GM12878 (cell line): ENCODE data around the gene BTBD9. TPM values are rescaled to one million over a fixed set of nuclear protein-coding genes. Genes with fewer than 3 reads are reported as not detected.

ENCODE experiments used
- ATAC-seq: fragments of 200-7000 bp; cut with Tn5 transposase; 3 replicates; pipeline ENCODE4 v1.9.1; 2020; ENCODE audit warnings: mild to moderate bottlenecking, moderate library complexity
- BruUV-seq: library from RNA; stranded (reverse); fragments of 400-500 nt; replicated peaks from 2 replicates; lab custom pipeline; 2021; lab: Mats Ljungman, UMichigan
- CTCF ChIA-PET: fragments of 300-600 bp; sonication (Branson Sonifier 250); formaldehyde crosslinking; extraction: SDS; loops from one replicate; lab custom pipeline; 2021; ENCODE audit warnings: inconsistent platforms; lab: Yijun Ruan, JAX
- POLR2A ChIA-PET: fragments of 350-600 bp; formaldehyde crosslinking; extraction: SDS; loops from one replicate; lab custom pipeline; 2021; ENCODE audit warnings: inconsistent platforms; lab: Charles Lee
- RAD21 ChIA-PET: fragments of 300-600 bp; sonication (Branson Sonifier 250); formaldehyde crosslinking; loops from one replicate; lab custom pipeline; 2023; ENCODE audit warnings: antibody characterized with exemption; ENCODE audit not compliant: unreplicated experiment; lab: Charles Lee
- SMC1A ChIA-PET: fragments of 300-600 bp; sonication (Branson Sonifier 250); formaldehyde crosslinking; loops from one replicate; lab custom pipeline; 2023; ENCODE audit not compliant: unreplicated experiment, uncharacterized antibody; lab: Charles Lee
- DNase-seq: peaks from one replicate; pipeline ENCODE4 v3.0.0-alpha.2; 2011; ENCODE audit warnings: low read depth, low spot score
- FAIRE-seq: peaks from 3 replicates; lab custom pipeline; 2011; peaks lifted over from hg19 to GRCh38; lab: Jason Lieb, UNC
- H2AFZ ChIP-seq: 2 replicates; pipeline ENCODE4 v1.6.0; 2011; ENCODE audit warnings: low read depth, low read length, control low read depth; ENCODE audit not compliant: control insufficient read depth
- H3K27ac ChIP-seq: 2 replicates; pipeline ENCODE4 v1.5.1; 2011; ENCODE audit warnings: control low read depth; ENCODE audit not compliant: control insufficient read depth, insufficient read depth
- H3K27me3 ChIP-seq, 2 experiments: replicated peaks in 1 of 2; 2 replicates each; pipeline versions ENCODE4 v1.6.0 to v1.6.1; 2011; ENCODE audit warnings: low read length in 1 of 2; ENCODE audit not compliant: control insufficient read depth in 2 of 2, insufficient read depth in 2 of 2
- H3K36me3 ChIP-seq, 2 experiments: 2 replicates each; pipeline ENCODE4 v1.5.1; 2011; ENCODE audit warnings: low read length in 1 of 2; ENCODE audit not compliant: control insufficient read depth in 2 of 2, insufficient read depth in 2 of 2
- H3K4me1 ChIP-seq: 2 replicates; pipeline ENCODE4 v1.6.1; 2011; ENCODE audit warnings: mild to moderate bottlenecking, low read length, moderate library complexity, mixed read lengths; ENCODE audit not compliant: control insufficient read depth, insufficient read depth
- H3K4me2 ChIP-seq: 2 replicates; pipeline ENCODE4 v1.6.0; 2011; ENCODE audit warnings: control low read depth; ENCODE audit not compliant: control insufficient read depth, insufficient read depth
- H3K4me3 ChIP-seq: fragments of 200-600 bp; sonication (generic); 2 replicates; pipeline ENCODE4 v1.5.1; 2016
- H3K79me2 ChIP-seq: 2 replicates; pipeline ENCODE4 v1.6.0; 2011; ENCODE audit warnings: low read length; ENCODE audit not compliant: control insufficient read depth, insufficient read depth
- H3K9ac ChIP-seq: 2 replicates; pipeline ENCODE4 v1.8.0; 2011; ENCODE audit warnings: low read length, control low read depth, mixed read lengths; ENCODE audit not compliant: control insufficient read depth, insufficient read depth
- H3K9me3 ChIP-seq: replicated peaks from 3 replicates; pipeline ENCODE4 v1.5.1; 2011; ENCODE audit warnings: mild to moderate bottlenecking, low read length; ENCODE audit not compliant: control insufficient read depth, insufficient read depth
- H4K20me1 ChIP-seq: 2 replicates; pipeline ENCODE4 v1.6.0; 2011; ENCODE audit not compliant: control insufficient read depth, insufficient read depth
- CREM ChIP-seq: IDR thresholded peaks from 2 replicates; pipeline ENCODE4 v1.6.1; 2014; ENCODE audit warnings: antibody characterized with exemption, low read depth
- HDGF ChIP-seq: fragments of 450-650 bp; IDR thresholded peaks from 2 replicates; pipeline ENCODE4 v1.6.1; 2016; ENCODE audit warnings: antibody characterized with exemption
- IKZF1 ChIP-seq: fragments of 450-650 bp; conservative IDR thresholded peaks from 2 replicates; pipeline ENCODE4 v1.6.1; 2017; ENCODE audit warnings: antibody characterized with exemption, mild to moderate bottlenecking
- KAT2A ChIP-seq: conservative IDR thresholded peaks from 2 replicates; pipeline ENCODE4 v1.6.1; 2011; ENCODE audit warnings: low read depth, low read length; ENCODE audit not compliant: control insufficient read depth
- MXI1 ChIP-seq: fragments of 150-350 bp; IDR thresholded peaks from 2 replicates; pipeline ENCODE4 v1.6.1; 2011; ENCODE audit warnings: low read depth, mild to moderate bottlenecking, inconsistent platforms, low read length, improper control_type of control experiment
- NRF1 ChIP-seq: conservative IDR thresholded peaks from 2 replicates; pipeline ENCODE4 v1.6.1; 2011; ENCODE audit warnings: mild to moderate bottlenecking, low read depth, low read length, improper control_type of control experiment
- POLR2AphosphoS2 ChIP-seq: IDR thresholded peaks from 2 replicates; pipeline ENCODE4 v1.6.1; 2011; ENCODE audit warnings: low read depth, mild to moderate bottlenecking, low read length, improper control_type of control experiment, moderate library complexity
- RELA ChIP-seq: fragments of 450-650 bp; IDR thresholded peaks from 2 replicates; pipeline ENCODE4 v1.8.0; 2014; ENCODE audit warnings: borderline replicate concordance; ENCODE audit not compliant: partially characterized antibody
- SIN3A ChIP-seq: IDR thresholded peaks from 2 replicates; pipeline ENCODE4 v1.6.1; 2012; ENCODE audit warnings: low read depth, low read length, improper control_type of control experiment
- ZSCAN29 ChIP-seq: fragments of 450-650 bp; IDR thresholded peaks from 2 replicates; pipeline ENCODE4 v1.6.1; 2017; ENCODE audit warnings: mild to moderate bottlenecking, moderate library complexity
- WGBS: methylation state at CpG from one replicate; pipeline ENCODE4 v1.1.6; 2016; ENCODE audit warnings: low lambda C conversion rate; ENCODE audit not compliant: insufficient replicate concordance, insufficient coverage; ENCODE audit errors: missing lambda C conversion rate; 5-methylcytosine and 5-hydroxymethylcytosine counted together
- in situ Hi-C: fragments of 300-500 bp; cut with MboI; formaldehyde crosslinking; loops from 9 replicates; pipeline ENCODE4 v1.14.3; 2018; ENCODE audit warnings: mixed read lengths
- intact Hi-C: fragments of 100-400 bp; cut with micrococcal nuclease; formaldehyde crosslinking; loops from one replicate; pipeline ENCODE4 v1.14.2; 2022; ENCODE audit not compliant: unreplicated experiment
- polyA plus RNA-seq, 11 experiments: library from polyadenylated mRNA; depleted of rRNA in 4 of 11; unstranded in 6 of 11; stranded (reverse) in 5 of 11; fragments of >200 nt; fragmentation: Nextera tagmentation in 4 of 11; fragmentation: Illumina TruSeq in 1 of 11; extraction: Ambion mirVana in 4 of 11; extraction: Trizol in 1 of 11; gene quantifications; 1 replicate in 1 of 11; 2 replicates in 10 of 11; pipeline versions ENCODE4 v1.2.1 to v1.2.3, GENCODE V29; 2011 to 2016; ENCODE audit warnings: inconsistent platforms in 2 of 11, missing spikeins in 2 of 11, low read depth in 1 of 11
- total RNA-seq, 4 experiments: library from RNA; depleted of rRNA in 3 of 4; stranded (reverse); fragments of >200 nt in 3 of 4; fragmentation: Illumina TruSeq in 1 of 4; extraction: Trizol in 1 of 4; gene quantifications; 2 replicates each; pipeline versions ENCODE4 v1.2.1 to v1.2.3, GENCODE V29; 2013 to 2021
- TF ChIP-seq, protein P1 (sequence below): fragments of 450-650 bp; formaldehyde crosslinking; IDR thresholded peaks from 2 replicates; pipeline ENCODE4 v1.4.0; 2020; ENCODE audit warnings: mild to moderate bottlenecking, moderate library complexity
- TF ChIP-seq, protein P2 (sequence below): fragments of 450-650 bp; formaldehyde crosslinking; IDR thresholded peaks from 2 replicates; pipeline ENCODE4 v1.4.0; 2022; ENCODE audit warnings: mild to moderate bottlenecking, moderate library complexity

The BTBD9 gene
- total and polyA plus RNA-seq, 10 of the 15 experiments (the other 5 are each of a cell fraction or from before 2014, with no cell fraction given), result 0.22 to 8.6 (median 4.6) TPM

DNA sequence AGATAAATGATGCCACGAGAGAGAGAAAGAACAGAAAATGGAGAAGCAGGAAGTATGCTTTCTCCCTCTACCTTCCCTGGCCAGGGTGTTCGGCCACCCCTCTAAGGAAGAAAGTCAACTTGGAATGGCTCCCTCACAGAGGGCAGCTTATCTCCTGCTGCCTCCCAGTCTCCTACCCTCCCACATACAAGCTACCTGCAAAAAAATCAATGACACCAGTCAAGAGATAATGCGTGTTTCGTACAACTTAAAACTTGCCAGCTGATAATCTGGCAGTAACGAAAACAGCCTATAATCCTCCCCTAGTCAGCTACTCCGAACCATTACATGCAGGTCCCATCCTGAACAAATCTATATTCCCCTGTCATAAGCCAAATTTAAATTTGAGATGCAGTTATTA is 61.7 kb downstream of the BTBD9 start:
- WGBS, result 82% methylated on average over 6 of the region's 6 CpGs
- no peak for DNase-seq
- H3K27ac ChIP-seq, result no peak overlapping the region
- no peak overlapping the region for H3K4me2 ChIP-seq
- ChIA-PET RAD21 (no interaction called here), CTCF (interaction anchor here (1.2 kb wide), 1 partner anchor 11 kb away, joined by 3 read pairs; no protein-coding TSS in a partner anchor), SMC1A (interaction anchor here (1.0 kb wide), 1 partner anchor 8 kb away, joined by 3 read pairs; no protein-coding TSS in a partner anchor), POLR2A (no interaction called here)
- FAIRE-seq, result no peak
- H3K9me3 ChIP-seq, result no peaks in the 10 kb centered on the region
- no TSS peak for BruUV-seq
- no peaks in the 10 kb centered on the region for H4K20me1 ChIP-seq
- no peaks in the 10 kb centered on the region for H3K4me1 ChIP-seq
- H3K27me3 ChIP-seq, result no peaks in the 10 kb centered on the region
- intact Hi-C loops (no loop called here), in situ Hi-C loops (no loop called here)
- H3K36me3 ChIP-seq, result no peaks in the 10 kb centered on the region
- no peaks in the 10 kb centered on the region for H3K79me2 ChIP-seq
- H2AFZ ChIP-seq, result no peak overlapping the region
- H3K9ac ChIP-seq, result no peak overlapping the region
- H3K4me3 ChIP-seq, result no peak overlapping the region
- TF ChIP-seq NRF1 (no peak), MXI1 (no peak), IKZF1 (no peak), KAT2A (no peak), ZSCAN29 (no peak)
- no peak for ATAC-seq

DNA sequence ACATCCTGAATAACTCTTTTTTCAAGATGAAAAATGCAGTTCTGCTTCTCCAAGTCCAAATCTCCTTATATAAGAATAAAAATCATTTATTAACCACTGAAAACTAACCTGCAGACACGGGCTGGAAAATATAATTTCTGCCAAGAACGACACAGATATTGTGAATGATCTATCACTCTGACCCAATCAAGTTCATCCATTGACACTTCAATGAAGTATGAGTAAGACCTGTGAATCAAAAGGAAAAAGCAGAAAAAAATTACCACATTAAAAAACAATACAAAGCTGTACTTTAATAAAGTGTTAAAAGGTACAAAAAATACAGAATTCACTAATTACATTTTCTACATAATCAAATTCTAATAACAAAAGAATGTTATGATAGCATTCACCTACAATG is 62.2 kb downstream of the BTBD9 start:
- CTCF ChIA-PET, result interaction anchor here (1.8 kb wide), 1 partner anchor 10 kb away, joined by 5 read pairs; no protein-coding TSS in a partner anchor
- H3K9me3 ChIP-seq, result no peaks in the 10 kb centered on the region
- H3K79me2 ChIP-seq, result no peaks in the 10 kb centered on the region
- no peak overlapping the region for H3K9ac ChIP-seq
- POLR2A ChIA-PET, result no interaction called here
- H3K4me2 ChIP-seq, result no peak overlapping the region
- DNase-seq (no peak), FAIRE-seq (no peak), ATAC-seq (no peak)
- RAD21 ChIA-PET, result no interaction called here
- H4K20me1 ChIP-seq, result no peaks in the 10 kb centered on the region
- no peak overlapping the region for H2AFZ ChIP-seq
- H3K36me3 ChIP-seq, result no peaks in the 10 kb centered on the region
- no peaks in the 10 kb centered on the region for H3K27me3 ChIP-seq
- in situ Hi-C loops, result no loop called here
- WGBS, result 63% methylated on average over 2 of the region's 2 CpGs
- no peak overlapping the region for H3K27ac ChIP-seq
- SMC1A ChIA-PET, result no interaction called here
- intact Hi-C loops, result no loop called here
- no TSS peak for BruUV-seq
- no peaks in the 10 kb centered on the region for H3K4me1 ChIP-seq
- no peak overlapping the region for H3K4me3 ChIP-seq
- TF ChIP-seq RELA (no peak), CREM (no peak), POLR2AphosphoS2 (no peak), SIN3A (no peak), HDGF (no peak)
- TF ChIP-seq, protein P1, sequence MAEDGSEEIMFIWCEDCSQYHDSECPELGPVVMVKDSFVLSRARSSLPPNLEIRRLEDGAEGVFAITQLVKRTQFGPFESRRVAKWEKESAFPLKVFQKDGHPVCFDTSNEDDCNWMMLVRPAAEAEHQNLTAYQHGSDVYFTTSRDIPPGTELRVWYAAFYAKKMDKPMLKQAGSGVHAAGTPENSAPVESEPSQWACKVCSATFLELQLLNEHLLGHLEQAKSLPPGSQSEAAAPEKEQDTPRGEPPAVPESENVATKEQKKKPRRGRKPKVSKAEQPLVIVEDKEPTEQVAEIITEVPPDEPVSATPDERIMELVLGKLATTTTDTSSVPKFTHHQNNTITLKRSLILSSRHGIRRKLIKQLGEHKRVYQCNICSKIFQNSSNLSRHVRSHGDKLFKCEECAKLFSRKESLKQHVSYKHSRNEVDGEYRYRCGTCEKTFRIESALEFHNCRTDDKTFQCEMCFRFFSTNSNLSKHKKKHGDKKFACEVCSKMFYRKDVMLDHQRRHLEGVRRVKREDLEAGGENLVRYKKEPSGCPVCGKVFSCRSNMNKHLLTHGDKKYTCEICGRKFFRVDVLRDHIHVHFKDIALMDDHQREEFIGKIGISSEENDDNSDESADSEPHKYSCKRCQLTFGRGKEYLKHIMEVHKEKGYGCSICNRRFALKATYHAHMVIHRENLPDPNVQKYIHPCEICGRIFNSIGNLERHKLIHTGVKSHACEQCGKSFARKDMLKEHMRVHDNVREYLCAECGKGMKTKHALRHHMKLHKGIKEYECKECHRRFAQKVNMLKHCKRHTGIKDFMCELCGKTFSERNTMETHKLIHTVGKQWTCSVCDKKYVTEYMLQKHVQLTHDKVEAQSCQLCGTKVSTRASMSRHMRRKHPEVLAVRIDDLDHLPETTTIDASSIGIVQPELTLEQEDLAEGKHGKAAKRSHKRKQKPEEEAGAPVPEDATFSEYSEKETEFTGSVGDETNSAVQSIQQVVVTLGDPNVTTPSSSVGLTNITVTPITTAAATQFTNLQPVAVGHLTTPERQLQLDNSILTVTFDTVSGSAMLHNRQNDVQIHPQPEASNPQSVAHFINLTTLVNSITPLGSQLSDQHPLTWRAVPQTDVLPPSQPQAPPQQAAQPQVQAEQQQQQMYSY (CRISPR knock-in tag), result no peak
- TF ChIP-seq, protein P2, sequence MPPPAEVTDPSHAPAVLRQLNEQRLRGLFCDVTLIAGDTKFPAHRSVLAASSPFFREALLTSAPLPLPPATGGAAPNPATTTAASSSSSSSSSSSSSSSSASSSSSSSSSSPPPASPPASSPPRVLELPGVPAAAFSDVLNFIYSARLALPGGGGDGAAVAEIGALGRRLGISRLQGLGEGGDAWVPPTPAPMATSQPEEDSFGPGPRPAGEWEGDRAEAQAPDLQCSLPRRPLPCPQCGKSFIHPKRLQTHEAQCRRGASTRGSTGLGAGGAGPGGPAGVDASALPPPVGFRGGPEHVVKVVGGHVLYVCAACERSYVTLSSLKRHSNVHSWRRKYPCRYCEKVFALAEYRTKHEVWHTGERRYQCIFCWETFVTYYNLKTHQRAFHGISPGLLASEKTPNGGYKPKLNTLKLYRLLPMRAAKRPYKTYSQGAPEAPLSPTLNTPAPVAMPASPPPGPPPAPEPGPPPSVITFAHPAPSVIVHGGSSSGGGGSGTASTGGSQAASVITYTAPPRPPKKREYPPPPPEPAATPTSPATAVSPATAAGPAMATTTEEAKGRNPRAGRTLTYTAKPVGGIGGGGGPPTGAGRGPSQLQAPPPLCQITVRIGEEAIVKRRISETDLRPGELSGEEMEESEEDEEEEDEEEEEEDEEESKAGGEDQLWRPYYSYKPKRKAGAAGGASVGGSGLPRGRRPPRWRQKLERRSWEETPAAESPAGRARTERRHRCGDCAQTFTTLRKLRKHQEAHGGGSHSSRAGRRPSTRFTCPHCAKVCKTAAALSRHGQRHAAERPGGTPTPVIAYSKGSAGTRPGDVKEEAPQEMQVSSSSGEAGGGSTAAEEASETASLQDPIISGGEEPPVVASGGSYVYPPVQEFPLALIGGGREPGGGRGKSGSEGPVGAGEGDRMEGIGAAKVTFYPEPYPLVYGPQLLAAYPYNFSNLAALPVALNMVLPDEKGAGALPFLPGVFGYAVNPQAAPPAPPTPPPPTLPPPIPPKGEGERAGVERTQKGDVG (CRISPR knock-in tag), result no peak
